Peyer's patch (tissue), 4 donors: ENCODE data around the gene SCARB1.

Experiments
- POLR2A ChIP-seq, 2 donors: fragments of 450-650 bp; IDR thresholded peaks; one replicate each; pipeline ENCODE4 v1.5.1; 2017; ENCODE audit warnings: antibody characterized with exemption in 2 of 2, mild to moderate bottlenecking in 2 of 2, moderate library complexity in 2 of 2
- TF ChIP-seq, protein P1 (sequence below), 6 experiments: fragments of 450-650 bp in 4 of 6; fragments of 200-600 bp in 2 of 6; sonication (generic) in 1 of 6; IDR thresholded peaks; one replicate each; pipeline ENCODE4 v1.5.1; 2017 to 2019; ENCODE audit warnings: antibody characterized with exemption in 6 of 6, mild to moderate bottlenecking in 3 of 6, moderate library complexity in 1 of 6

DNA sequence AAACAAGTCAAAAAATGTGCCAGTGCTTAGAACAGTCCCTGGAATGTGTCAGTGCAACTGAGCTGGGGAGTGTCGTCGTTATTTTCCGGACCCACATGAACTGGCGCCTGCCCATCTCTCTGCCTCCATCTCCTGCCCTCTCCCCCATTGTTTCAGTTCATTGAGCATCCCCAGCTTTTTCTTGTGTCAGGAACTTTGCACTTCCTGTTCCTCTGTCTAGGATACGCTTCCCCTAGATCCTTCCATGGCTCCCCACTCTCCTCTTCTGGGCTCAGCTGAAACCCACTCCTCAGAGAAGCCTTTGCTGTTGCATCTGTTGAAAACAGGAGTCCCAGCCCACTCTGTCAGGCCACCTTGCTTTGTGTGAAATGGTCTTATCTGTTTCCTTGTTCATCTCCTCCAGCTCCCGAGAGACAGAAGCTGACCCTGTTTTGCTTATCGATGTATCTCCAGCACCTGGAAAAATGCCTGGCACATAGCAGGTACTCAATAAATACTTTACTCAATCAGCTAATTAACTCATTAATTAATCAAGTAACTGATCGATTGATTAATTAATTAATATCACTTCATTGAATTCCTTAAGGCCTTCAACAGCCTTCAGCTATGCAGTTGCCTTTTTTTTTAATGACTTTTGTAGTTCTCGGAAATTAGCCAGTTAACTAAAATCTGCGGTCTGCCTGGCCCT is 2.7 kb upstream of the SCARB1 start:
- TF ChIP-seq POLR2A (IDR thresholded peaks at IDR 0.05) = no peak
- TF ChIP-seq, protein P1, sequence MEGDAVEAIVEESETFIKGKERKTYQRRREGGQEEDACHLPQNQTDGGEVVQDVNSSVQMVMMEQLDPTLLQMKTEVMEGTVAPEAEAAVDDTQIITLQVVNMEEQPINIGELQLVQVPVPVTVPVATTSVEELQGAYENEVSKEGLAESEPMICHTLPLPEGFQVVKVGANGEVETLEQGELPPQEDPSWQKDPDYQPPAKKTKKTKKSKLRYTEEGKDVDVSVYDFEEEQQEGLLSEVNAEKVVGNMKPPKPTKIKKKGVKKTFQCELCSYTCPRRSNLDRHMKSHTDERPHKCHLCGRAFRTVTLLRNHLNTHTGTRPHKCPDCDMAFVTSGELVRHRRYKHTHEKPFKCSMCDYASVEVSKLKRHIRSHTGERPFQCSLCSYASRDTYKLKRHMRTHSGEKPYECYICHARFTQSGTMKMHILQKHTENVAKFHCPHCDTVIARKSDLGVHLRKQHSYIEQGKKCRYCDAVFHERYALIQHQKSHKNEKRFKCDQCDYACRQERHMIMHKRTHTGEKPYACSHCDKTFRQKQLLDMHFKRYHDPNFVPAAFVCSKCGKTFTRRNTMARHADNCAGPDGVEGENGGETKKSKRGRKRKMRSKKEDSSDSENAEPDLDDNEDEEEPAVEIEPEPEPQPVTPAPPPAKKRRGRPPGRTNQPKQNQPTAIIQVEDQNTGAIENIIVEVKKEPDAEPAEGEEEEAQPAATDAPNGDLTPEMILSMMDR (IDR thresholded peaks at IDR 0.05) = no peak
